ACHN (cell line): ENCODE data around the gene MEGF8.
"Not testable (repeated sequence)": the region's sequence is repeated elsewhere in the genome, so short reads cannot be mapped to it uniquely, and the experiment has no call there.

Experiments
- DNase-seq: peaks from one replicate; pipeline ENCODE4 v3.0.0-alpha.2; 2015
- in situ Hi-C: cut with HindIII; loops from 2 replicates; pipeline ENCODE4 v1.10.0; 2017; ENCODE audit warnings: low sequenced_read_pairs, low pct_ligation_motif_present, low pct_unique_long_range_greater_than_20kb

Gene MEGF8

DNA sequence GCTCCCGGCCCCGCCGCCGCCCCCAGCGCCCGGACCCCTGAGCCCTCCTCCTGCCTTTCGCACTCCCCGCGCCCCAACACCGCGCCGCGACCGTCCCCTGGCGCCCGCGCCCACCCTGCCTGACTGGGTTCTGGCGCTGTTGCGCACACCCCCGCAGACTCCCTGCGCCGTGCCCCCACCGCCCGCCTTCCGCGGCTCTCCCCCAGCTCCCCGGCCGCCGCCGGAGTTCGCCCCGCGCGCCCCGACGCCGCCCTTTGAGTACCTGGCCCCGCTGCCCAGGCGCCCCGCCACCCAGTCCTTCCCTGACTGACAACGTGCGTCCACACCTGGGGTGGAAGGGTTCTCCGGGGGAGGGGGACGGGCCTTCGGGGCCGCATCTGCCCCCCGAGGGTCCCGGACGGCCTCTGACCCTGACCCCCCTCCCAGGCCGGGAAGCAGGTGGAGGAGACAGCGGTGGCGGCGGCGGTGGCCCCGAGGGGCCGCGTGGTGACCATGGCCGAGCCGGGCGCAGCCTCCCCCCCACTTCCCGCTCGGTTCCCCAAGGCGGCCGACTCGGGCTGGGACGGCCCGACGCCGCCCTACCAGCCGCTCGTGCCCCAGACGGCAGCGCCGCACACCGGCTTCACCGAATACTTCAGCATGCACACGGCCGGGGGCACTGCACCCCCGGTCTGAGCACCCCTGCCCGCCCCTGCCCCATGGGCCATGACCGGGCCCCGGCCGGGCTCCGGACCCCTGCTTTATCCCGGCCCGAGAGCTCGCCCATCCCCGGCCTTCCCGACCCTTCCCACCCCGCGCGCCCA, 1.4 kb upstream of the MEGF8 start:
- in situ Hi-C loops = no loop called here
- peak; percentile 26 for DNase-seq

DNA sequence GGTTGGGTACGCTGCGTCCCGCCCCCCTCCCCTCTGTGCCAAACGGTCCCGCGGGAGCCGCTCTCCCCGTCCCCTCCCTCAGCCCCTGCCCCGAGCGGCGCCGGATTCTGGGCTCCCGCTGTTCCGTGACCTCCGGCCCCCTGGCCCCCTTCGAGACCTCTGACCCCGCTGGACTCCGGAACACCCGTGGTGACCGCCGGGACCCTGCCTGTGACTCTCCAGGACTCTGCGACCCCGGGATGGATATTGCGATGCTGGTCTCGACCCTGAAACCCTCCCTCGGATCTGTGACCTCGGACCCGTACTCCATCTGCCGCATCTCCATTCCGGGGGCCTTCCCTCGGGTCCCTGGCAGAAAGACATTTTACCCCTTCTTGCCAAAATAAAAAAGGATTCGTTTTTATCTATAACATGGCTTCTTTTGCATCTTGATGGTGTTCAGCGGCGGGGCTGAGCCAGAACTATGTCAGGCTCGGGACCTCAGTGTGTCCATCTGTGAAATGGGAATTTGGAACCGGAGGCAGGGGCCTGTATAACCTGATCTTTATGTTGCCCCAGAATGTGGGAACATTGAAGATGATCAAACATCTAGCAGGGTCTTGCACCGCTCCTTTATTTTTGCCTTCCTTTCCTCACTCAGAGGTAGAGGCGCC, 654 bp upstream of the MEGF8 start:
- in situ Hi-C loops = no loop called here
- no peak for DNase-seq

DNA sequence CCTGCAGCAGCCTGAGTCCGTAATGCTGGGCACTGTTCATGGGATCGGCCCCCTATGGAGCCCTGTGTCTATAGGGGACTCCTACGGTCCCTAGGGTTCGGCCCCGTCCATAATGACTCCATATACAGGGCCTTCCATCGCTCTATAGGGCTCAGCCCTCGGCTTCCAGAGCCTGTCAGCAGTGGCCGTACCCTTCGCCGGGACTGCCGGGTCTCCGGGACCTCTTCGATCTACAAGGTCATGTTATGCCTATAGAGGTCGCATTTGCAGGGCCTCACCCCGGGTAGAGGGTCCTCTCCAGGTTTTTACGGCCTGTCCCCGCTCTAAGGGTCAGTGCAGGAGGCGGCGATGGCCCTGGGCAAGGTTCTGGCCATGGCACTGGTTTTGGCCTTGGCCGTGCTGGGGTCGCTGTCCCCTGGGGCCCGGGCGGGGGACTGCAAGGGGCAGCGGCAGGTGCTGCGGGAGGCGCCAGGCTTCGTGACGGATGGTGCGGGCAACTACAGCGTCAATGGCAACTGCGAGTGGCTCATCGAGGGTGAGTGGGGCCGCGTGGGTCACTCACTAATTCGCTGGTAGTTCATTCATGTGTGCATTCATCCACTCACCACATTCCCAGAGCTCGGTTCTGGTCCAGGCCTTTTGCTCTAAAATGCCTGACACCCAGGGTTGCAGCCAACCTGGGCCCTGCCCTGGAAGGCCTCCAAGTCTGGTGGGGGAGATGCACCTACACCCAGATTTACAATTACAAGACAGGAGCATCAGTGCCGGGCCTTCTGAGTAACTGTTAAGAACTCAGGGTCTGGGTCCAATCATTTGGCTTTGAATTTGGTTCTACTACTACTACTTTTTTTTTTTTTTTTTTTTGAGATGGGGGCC, 699 bp downstream of the MEGF8 start:
- in situ Hi-C loops = no loop called here
- DNase-seq = peak; percentile 7

DNA sequence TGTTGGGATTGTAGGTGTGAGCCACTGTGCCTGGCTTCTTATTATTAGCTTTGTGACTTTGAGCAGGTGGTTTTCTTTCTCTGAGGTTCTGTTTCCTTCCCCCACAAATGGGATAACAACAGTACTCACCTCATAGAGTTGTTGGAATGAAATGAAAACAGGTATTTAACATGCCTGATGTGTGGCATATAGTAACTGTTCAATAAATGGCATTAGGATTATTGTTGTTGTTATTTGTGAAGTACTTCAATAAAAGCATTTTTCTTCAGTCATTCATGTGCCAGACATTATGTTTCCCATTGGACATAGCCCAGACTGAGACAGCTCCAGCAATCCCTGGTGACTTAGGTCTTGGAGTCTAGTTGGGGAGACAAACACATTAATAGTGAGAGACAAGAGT, 1.5 kb downstream of the MEGF8 start:
- in situ Hi-C loops = no loop called here
- DNase-seq = no peak

DNA sequence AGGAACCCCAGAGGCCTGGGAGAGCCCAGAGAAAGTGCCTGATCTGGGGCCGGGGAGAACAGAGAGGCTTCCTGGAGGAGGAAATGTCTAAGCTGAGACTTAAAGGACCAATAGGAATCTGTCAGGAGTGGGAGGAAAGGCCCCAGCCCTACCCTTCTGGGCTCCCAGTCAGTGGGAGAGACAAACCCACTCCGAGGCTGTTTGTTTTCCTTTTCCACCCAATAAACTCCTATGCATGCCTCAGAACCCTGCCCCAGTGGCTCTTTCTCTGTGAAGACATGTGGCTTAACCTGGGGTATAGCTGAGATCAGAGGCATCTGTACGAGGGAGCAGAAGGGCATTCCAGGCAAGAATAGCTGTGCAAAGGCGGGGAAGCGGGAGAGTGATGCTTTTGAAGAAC, 1.9 kb downstream of the MEGF8 start:
- no peak for DNase-seq
- in situ Hi-C loops = no loop called here

DNA sequence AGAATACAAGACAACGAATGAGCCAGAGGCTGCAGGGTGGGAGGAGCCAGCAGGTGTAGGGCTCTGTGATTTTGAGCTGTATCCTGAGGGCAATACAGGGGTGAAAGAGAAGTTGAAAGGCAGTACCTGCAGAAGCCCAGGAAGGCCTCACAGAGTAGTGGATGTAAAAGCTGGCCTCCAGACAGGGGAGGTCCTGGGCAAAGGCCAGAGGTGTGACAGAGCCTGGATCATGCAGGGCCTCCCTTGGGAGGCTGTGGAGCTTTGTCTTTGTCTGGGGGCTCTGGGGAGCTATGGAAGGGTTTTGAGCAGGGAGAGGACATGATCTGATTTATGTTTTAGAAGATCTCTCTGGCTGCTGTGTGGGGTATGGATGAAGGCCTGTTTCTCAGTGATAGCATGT, 2.7 kb downstream of the MEGF8 start:
- in situ Hi-C loops = no loop called here
- no peak for DNase-seq

DNA sequence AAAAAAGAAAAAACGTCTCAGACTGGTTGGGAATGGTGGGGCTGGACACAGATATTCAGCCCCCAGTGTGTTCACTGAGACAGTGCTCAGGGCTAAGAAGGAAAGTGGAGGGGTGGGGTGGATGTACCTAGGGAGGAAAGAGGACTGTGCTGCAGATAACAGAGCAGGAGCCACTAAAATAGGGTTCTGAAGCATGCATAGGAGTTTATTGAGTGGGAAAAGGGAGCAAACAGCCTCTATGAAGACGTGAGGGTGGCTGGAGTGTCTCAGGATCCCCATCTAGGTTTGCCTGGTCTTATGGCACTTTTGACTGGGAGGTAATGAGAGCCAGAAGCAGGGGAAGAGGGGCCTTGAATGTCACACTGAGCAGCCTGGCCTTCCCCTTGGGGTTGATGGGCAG, 3.4 kb downstream of the MEGF8 start:
- DNase-seq = no peak
- in situ Hi-C loops = no loop called here

DNA sequence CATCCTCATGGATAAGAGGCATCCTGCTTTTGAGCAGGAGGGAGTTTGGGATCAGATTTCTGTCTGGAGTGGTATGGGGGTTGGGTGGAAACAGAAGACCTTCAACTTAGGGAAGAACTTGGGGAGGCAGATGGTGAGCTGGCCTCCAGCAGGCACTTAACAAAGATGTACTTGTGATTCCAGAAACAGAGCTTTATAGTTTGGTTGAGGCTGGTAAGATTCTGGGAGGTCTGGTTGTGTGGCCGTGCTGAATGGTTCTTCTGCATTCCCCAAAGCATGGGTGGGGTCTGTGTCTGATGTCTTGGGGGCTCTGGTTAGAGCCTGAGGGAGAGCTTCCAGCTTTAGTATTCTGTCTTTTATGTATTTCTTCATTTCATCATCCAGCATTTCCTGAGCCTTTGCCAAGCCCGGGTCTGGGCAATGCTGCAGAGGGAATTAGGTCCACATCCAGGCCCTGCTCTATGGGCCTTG, 4.8 kb downstream of the MEGF8 start:
- no peak for DNase-seq
- in situ Hi-C loops = no loop called here

DNA sequence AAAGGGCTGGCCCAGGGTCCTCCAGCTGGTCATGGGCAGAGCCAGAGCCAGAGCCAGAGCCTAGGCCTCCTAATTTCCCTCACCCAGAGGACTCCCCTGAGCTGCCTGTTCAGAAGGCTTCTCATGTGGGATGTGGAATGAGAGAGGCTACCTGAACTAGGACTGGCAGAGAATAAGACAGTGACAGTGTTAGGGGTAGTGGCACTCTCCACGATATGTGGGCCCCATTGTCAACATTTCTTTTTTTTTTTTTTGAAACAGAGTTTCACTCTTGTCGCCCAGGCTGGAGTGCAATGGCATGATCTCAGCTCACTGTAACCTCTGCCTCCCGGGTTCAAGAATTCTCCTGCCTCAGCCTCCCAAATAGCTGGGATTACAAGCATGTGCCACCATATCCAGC, 5.9 kb downstream of the MEGF8 start:
- in situ Hi-C loops = not testable (repeated sequence)

DNA sequence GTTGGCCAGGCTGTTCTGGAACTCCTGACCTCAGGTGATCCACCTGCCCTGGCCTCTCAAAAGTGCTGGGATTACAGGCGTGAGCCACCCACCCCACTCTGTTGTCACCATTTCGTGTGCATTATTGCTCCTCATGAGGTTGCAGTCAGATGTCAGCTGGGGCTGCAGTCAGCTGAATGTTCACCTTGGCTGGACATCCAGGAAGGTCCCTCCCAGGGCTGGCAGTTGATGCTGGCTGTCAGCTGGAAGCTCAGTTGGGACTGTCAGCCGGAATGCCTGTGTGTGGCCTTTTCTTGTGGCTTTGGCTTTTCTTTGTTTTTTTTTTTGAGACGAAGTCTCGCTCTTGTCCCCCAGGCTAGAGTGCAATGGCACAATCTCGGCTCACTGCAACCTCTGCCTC, 6.6 kb downstream of the MEGF8 start:
- in situ Hi-C loops = no loop called here
- no peak for DNase-seq

More for the DNA sequence above, 5.9 kb downstream of the MEGF8 start:
- not testable (repeated sequence) for DNase-seq

DNA sequence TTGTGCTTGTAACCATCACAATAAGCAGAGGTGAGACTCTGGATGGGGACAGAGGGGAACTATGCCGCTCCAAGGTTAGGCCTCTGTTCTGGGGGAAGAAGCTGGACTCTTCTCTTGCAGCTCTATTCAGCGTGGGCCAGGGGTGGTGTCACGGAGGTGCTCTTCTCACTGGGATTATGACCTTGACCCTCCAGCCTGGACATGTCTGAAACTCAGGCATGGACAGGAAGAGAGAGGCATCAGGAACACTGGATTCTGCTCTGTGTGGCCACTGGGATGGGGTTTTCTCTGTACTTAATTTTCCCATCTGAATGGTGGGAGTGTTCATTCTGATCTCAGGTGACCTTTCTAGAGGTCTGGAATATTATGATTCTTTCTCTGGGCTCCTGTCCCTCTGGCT, 7.6 kb downstream of the MEGF8 start:
- no peak for DNase-seq
- in situ Hi-C loops = no loop called here

DNA sequence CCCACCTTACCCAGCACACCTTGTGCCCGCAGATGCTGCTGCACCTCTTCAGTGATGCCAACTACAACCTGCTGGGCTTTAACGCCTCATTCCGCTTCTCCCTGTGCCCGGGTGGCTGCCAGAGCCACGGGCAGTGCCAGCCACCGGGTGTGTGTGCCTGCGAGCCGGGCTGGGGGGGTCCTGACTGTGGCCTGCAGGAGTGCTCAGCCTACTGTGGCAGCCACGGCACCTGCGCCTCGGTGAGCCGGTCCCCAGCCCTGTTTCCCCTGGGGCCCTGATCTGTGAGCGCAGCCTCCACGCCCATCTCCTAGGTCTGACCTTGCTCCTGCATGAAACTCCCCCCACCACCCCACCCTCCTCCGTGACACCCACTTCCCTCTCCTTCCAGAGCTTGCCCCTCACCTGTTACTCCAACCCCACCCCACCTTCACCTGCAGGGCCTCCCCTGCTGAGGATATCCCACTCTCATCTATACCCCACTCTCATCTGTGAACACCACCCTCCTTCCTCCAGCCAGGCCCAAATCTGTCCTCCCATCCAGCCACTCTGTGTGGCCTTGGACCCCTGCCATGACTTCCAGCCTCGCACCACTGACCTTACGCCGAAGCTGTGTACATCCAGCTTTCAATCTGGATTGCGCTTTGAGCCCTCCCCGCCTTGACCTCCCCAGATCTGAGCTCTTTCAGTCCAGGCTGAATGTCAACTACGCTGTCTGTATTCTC, 8.7 kb downstream of the MEGF8 start:
- in situ Hi-C loops = no loop called here
- no peak for DNase-seq

DNA sequence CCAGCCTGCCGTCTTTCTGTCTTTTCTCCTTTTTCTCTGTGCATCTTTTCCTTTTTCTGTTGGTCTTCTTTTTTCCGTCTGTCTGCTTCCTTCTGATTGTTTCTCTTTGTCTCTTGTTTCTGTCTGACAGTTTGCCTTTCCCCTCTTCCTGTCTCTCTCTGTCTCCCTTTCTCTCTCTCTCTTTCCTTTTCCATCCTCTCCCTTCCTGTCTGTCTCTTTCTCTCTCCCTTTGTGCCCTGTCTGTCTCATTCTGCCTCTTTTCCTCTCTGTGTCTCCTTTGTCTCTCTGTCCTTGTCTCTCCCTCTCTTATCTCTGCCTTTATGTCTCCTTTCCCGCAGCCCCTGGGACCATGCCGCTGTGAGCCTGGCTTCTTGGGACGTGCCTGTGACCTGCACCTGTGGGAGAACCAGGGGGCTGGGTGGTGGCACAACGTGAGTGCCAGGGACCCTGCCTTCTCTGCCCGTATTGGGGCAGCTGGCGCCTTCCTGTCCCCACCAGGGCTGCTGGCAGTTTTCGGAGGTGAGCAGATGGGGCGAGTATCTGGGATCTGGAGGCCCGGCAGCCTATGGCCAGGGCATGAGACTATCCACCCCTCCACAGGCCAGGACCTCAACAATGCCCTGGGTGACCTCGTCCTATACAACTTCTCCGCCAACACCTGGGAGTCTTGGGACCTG, 9.4 kb downstream of the MEGF8 start:
- in situ Hi-C loops = no loop called here
- DNase-seq = no peak

DNA sequence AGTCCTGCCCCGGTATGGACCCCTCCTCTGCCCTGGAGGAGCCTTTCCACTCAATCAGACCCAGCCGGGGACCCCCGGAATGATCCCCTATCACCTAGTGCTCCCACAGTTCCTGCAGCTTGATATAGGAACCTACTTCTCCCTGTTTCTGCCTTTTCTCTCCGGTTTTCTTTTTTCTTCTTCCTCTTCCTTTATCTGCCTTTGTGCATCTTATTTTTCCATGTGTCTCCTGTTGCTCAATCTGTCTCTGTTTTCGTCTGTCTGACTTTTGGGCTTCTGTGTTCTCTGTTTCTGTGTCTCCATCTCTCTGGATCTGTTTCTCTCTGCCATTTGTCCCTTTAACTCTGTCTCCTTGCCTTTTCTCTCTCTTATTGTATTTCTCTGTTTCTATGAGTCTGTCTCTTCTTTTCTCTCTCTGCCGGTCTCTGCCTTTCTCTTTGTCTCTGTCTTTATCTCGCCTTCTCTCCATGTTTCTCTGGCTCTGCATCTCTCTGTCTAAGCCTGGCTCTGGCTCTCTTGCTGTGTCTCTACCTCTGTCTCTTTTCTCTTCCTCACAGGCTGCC, 10.0 kb downstream of the MEGF8 start:
- no peak for DNase-seq
- in situ Hi-C loops = no loop called here

DNA sequence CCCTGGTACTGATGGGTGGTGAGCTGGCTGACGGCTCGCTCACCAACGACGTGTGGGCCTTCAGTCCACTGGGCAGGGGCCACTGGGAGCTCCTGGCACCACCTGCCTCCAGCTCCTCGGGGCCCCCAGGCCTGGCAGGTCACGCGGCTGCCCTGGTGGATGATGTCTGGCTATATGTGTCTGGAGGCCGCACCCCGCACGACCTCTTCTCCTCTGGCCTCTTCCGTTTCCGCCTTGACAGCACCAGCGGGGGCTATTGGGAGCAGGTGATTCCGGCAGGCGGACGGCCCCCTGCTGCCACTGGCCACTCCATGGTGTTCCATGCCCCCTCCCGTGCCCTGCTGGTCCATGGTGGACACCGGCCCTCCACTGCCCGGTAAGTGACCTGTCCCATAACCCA, 10.5 kb downstream of the MEGF8 start:
- in situ Hi-C loops = no loop called here
- no peak for DNase-seq

DNA sequence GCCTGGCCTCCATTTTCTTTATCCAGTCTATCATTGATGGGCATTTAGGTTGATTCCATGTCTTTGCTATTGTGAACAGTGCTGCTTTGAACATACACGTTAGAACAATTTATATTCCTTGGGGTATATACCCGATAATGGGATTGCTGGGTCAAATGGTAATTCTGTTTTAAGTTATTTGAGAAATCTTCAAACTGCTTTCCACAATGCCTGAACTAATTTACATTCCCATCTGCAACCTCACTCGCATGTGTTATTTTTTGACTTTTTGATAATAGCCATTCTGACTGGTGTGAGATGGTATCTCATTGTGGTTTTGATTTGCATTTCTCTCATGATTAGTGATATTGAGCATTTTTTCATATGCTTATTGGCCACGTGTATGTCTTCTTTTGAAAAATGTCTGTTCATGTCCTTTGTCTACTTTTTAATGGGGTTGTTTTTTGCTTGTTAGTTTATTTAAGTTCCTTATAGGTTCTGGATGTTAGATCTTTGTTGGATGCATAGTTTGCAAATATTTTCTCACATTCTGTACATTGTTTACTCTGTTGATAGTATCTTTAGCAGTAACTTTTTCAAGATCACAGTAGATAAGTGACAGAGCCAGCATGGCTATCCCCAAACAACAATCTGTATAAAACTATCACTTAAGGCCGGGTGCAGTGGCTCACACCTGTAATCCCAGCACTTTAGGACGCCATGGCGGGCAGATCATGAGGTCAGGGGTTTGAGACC, 13.9 kb downstream of the MEGF8 start:
- DNase-seq, in situ Hi-C loops: not testable (repeated sequence)

DNA sequence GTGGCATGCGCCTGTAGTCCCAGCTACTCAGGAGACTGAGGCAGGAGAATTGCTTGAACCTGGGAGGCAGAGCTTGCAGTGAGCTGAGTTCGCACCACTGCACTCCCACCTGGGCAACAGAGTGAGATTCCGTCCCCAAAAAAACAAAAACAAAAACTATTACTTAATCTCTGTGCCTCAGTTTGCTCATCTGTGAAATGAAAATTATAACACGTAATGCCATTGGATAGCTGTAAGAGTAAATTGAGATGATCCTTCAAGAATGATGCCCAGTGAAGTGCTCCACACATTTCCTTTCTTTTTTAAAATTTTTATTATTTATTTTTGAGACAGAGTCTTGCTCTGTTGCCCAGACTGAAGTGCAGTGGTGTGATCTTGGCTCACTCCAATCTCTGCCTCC, 14.5 kb downstream of the MEGF8 start:
- DNase-seq, in situ Hi-C loops: not testable (repeated sequence)
